BE2C (cell line): ENCODE measurements around the gene OTUD3.

ENCODE experiments used
- DNase-seq: peaks from one replicate; pipeline ENCODE4 v3.0.0-alpha.2; 2020
- H3K27me3 ChIP-seq: fragments of 250-450 bp; sonication (Bioruptor Pico); 2 replicates; pipeline ENCODE4 v1.5.1; 2020; ENCODE audit warnings: mild to moderate bottlenecking
- H3K36me3 ChIP-seq: fragments of 250-450 bp; sonication (Bioruptor Pico); 2 replicates; pipeline ENCODE4 v1.5.1; 2020; ENCODE audit warnings: mild to moderate bottlenecking
- H3K4me1 ChIP-seq: fragments of 250-450 bp; sonication (Bioruptor Pico); 2 replicates; pipeline ENCODE4 v1.5.1; 2020
- H3K4me3 ChIP-seq: 2 replicates; pipeline ENCODE4 v1.5.1; 2011; ENCODE audit warnings: low read depth, low read length
- H3K9me3 ChIP-seq: fragments of 250-450 bp; sonication (Bioruptor Pico); 2 replicates; pipeline ENCODE4 v1.5.1; 2020
- CTCF ChIP-seq: IDR thresholded peaks from 2 replicates; pipeline ENCODE4 v1.5.1; 2012; ENCODE audit warnings: mild to moderate bottlenecking, low read depth, low read length

Gene OTUD3

GRCh38 chr1:19955534-19956170 is 73.5 kb downstream of the OTUD3 start:
- H3K27me3 ChIP-seq: no peaks in the 10 kb centered on the region
- H3K4me3 ChIP-seq: no peak overlapping the region
- no peaks in the 10 kb centered on the region for H3K4me1 ChIP-seq
- TF ChIP-seq CTCF: no peak
- no peaks in the 10 kb centered on the region for H3K9me3 ChIP-seq
- no peak for DNase-seq
- no peaks in the 10 kb centered on the region for H3K36me3 ChIP-seq

- no peak for DNase-seq
- Histone ChIP-seq H3K36me3 (no peaks in the 10 kb centered on the region), H3K4me1 (no peaks in the 10 kb centered on the region), H3K4me3 (no peak overlapping the region), H3K9me3 (no peaks in the 10 kb centered on the region), H3K27me3 (no peaks in the 10 kb centered on the region)
- no peak for TF ChIP-seq CTCF
These were observed 75.6 kb downstream of the OTUD3 start for GRCh38 chr1:19957779-19958178.

GRCh38 chr1:19960591-19960990 is 78.4 kb downstream of the OTUD3 start:
- no peaks in the 10 kb centered on the region for H3K9me3 ChIP-seq
- no peaks in the 10 kb centered on the region for H3K27me3 ChIP-seq
- DNase-seq: no peak
- H3K4me1 ChIP-seq: no peaks in the 10 kb centered on the region
- no peak for TF ChIP-seq CTCF
- no peak overlapping the region for H3K4me3 ChIP-seq
- H3K36me3 ChIP-seq: no peaks in the 10 kb centered on the region
